HEK293 (cell line): Measurements from ENCODE around the gene FRMD4A.

ENCODE experiments used
- CTCF ChIA-PET: fragments of 350-600 bp; formaldehyde crosslinking; extraction: SDS; loops from one replicate; lab custom pipeline; 2021; ENCODE audit warnings: antibody characterized with exemption; lab: Yijun Ruan, JAX
- POLR2A ChIA-PET: fragments of 300-600 bp; formaldehyde crosslinking; extraction: SDS; loops from one replicate; lab custom pipeline; 2020; ENCODE audit warnings: antibody characterized with exemption, inconsistent platforms; lab: Yijun Ruan, JAX
- H3K27ac ChIP-seq: fragments of 200-500 bp; sonication (Bioruptor generic); 2 replicates; pipeline ENCODE4 v1.5.1; 2014; ENCODE audit warnings: low read depth, low read length, control low read depth, inconsistent platforms; ENCODE audit errors: extremely low read depth
- H3K36me3 ChIP-seq, 2 experiments: fragments of 200-500 bp in 1 of 2; sonication (Bioruptor generic) in 1 of 2; 1 replicate in 1 of 2; 2 replicates in 1 of 2; pipeline ENCODE4 v1.5.1; 2014 to 2017; ENCODE audit warnings: inconsistent platforms in 2 of 2, low read length in 2 of 2; ENCODE audit not compliant: control insufficient read depth in 2 of 2, insufficient read depth in 1 of 2
- H3K4me1 ChIP-seq: fragments of 200-500 bp; sonication (Bioruptor generic); 2 replicates; pipeline ENCODE4 v1.5.1; 2014; ENCODE audit warnings: mild to moderate bottlenecking, low read length, inconsistent platforms; ENCODE audit not compliant: control insufficient read depth, insufficient read depth
- H3K4me3 ChIP-seq: 2 replicates; pipeline ENCODE4 v1.5.1; 2011; ENCODE audit warnings: low read depth, mild to moderate bottlenecking, control low read depth, low read length, moderate library complexity
- H3K9me3 ChIP-seq: fragments of 200-500 bp; sonication (Bioruptor generic); 2 replicates; pipeline ENCODE4 v1.5.1; 2014; ENCODE audit warnings: low read depth, low read length, inconsistent platforms; ENCODE audit not compliant: control insufficient read depth, insufficient read depth
- EGR2 ChIP-seq: fragments of 450-650 bp; formaldehyde crosslinking; IDR thresholded peaks from 2 replicates; pipeline ENCODE4 v1.5.1; 2016; ENCODE audit warnings: low read depth, missing biosample characterization, missing genetic modification characterization
- ZNF350 ChIP-seq: fragments of 450-650 bp; formaldehyde crosslinking; IDR thresholded peaks from 2 replicates; pipeline ENCODE4 v1.5.0; 2017; ENCODE audit warnings: missing biosample characterization, mild to moderate bottlenecking, missing genetic modification characterization
- ZNF366 ChIP-seq: fragments of 450-650 bp; formaldehyde crosslinking; conservative IDR thresholded peaks from 2 replicates; pipeline ENCODE4 v1.5.1; 2016; ENCODE audit warnings: missing biosample characterization, missing genetic modification characterization
- ZSCAN30 ChIP-seq: fragments of 450-650 bp; IDR thresholded peaks from 2 replicates; pipeline ENCODE4 v1.5.1; 2018; ENCODE audit warnings: missing biosample characterization, mild to moderate bottlenecking, missing genetic modification characterization, moderate library complexity
- TF ChIP-seq, protein P1 (sequence below): fragments of 450-650 bp; formaldehyde crosslinking; IDR thresholded peaks from 2 replicates; pipeline ENCODE4 v1.5.1; 2016; ENCODE audit warnings: missing biosample characterization, missing genetic modification characterization
- TF ChIP-seq, protein P2 (sequence below): fragments of 450-650 bp; formaldehyde crosslinking; IDR thresholded peaks from 2 replicates; pipeline ENCODE4 v1.5.1; 2017; ENCODE audit warnings: missing biosample characterization, missing genetic modification characterization
- TF ChIP-seq, protein P3 (sequence below): fragments of 450-650 bp; formaldehyde crosslinking; IDR thresholded peaks from 2 replicates; pipeline ENCODE4 v1.5.1; 2016; ENCODE audit warnings: missing biosample characterization, missing genetic modification characterization
- TF ChIP-seq, protein P4 (sequence below): fragments of 450-650 bp; formaldehyde crosslinking; IDR thresholded peaks from 2 replicates; pipeline ENCODE4 v1.5.1; 2016; ENCODE audit warnings: missing biosample characterization, missing genetic modification characterization
- TF ChIP-seq, protein P5 (sequence below): fragments of 450-650 bp; formaldehyde crosslinking; IDR thresholded peaks from 2 replicates; pipeline ENCODE4 v1.5.1; 2017; ENCODE audit warnings: missing biosample characterization, missing genetic modification characterization

Gene FRMD4A

DNA sequence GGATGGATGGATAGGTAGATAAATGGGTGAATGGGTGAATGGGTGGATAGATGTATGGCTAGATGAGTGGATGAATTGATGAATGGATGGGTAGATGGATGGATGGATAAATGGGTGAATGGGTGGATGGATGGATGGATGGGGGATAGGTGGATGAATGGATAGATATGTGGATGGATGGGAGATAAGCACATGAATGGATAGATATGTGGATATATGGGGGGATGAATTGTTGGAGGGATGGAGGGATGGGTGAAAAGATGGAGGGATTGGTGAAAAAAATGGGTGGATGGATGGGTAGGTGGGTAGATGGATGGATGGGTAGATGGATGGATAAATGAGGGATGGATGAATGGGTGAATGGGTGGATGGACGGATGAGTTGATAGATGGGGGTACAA, 196.4 kb downstream of the FRMD4A start:
- ChIA-PET CTCF (no interaction called here), POLR2A (no interaction called here)
- Histone ChIP-seq H3K4me3 (no peak overlapping the region), H3K36me3 (no peaks in the 10 kb centered on the region), H3K27ac (no peak overlapping the region), H3K4me1 (no peaks in the 10 kb centered on the region), H3K9me3 (no peaks in the 10 kb centered on the region)
- TF ChIP-seq ZNF366 (tag by site-specific recombination) = peak; percentile 93
- TF ChIP-seq, protein P1, sequence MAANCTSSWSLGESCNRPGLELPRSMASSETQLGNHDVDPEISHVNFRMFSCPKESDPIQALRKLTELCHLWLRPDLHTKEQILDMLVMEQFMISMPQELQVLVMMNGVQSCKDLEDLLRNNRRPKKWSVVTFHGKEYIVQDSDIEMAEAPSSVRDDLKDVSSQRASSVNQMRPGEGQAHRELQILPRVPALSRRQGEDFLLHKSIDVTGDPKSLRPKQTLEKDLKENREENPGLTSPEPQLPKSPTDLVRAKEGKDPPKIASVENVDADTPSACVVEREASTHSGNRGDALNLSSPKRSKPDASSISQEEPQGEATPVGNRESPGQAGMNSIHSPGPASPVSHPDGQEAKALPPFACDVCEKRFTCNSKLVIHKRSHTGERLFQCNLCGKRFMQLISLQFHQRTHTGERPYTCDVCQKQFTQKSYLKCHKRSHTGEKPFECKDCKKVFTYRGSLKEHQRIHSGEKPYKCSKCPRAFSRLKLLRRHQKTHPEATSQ (tag by site-specific recombination) = no peak

DNA sequence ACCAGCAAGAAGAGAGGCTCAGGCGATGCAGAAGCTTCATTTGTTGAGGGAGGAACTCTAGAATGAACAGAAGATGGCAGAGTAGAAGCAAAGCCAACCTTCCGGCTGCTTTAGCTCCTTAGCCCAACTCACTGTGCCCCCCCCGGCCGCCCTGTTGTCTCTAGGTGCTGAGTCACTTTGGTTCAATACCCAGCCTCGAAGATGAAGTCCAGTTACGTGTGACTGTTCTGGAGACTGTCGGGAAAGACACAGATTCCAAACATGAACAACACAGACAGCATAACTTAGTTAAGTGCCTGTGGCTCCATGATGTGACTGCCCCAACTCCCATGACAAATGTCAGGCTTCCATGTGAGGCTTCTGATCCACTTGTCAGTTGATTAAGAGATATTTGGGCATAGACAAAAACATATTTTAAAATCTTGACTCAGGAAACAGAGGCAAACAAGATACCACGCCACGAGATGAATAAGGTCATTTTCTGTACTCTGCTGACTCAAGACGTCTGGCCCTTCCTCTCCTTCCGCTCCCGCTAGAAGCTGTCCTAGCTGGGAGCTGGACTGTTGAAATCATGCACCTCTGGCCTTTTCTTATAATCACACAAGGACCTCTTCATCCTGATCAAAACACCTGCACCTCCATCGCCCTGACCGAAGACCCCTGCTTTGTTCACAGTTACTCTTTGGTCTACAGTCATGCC, 199.3 kb downstream of the FRMD4A start:
- Histone ChIP-seq H3K36me3 (no peaks in the 10 kb centered on the region), H3K9me3 (no peaks in the 10 kb centered on the region), H3K4me3 (no peak overlapping the region), H3K27ac (no peak overlapping the region), H3K4me1 (no peaks in the 10 kb centered on the region)
- no peak for TF ChIP-seq EGR2 (tag by site-specific recombination)
- TF ChIP-seq ZNF350 (tag by site-specific recombination) = no peak
- TF ChIP-seq, protein P2, sequence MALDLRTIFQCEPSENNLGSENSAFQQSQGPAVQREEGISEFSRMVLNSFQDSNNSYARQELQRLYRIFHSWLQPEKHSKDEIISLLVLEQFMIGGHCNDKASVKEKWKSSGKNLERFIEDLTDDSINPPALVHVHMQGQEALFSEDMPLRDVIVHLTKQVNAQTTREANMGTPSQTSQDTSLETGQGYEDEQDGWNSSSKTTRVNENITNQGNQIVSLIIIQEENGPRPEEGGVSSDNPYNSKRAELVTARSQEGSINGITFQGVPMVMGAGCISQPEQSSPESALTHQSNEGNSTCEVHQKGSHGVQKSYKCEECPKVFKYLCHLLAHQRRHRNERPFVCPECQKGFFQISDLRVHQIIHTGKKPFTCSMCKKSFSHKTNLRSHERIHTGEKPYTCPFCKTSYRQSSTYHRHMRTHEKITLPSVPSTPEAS (tag by site-specific recombination) = no peak
- ChIA-PET POLR2A (no interaction called here), CTCF (no interaction called here)

DNA sequence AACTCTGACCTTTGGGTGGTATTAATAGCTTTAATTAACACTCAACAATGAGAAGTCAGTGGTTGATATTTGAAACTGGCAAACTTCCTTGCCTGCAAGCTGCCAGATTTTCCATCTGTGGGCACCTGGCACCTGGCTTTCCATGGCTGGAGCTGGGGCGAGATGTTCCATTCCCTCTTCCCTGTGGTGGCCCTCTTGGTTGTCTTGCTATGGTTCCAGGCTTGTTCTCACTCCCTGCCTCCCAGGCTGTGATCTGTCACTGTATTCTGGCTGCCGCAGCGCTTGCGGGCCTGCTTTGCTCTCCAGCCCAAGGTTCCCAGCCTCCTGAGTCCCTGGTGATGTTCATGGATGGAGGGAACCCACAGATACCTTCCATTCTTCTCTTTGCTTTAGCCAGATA, 201.0 kb downstream of the FRMD4A start:
- TF ChIP-seq ZSCAN30 (tag by site-specific recombination) = no peak
- TF ChIP-seq, protein P3, sequence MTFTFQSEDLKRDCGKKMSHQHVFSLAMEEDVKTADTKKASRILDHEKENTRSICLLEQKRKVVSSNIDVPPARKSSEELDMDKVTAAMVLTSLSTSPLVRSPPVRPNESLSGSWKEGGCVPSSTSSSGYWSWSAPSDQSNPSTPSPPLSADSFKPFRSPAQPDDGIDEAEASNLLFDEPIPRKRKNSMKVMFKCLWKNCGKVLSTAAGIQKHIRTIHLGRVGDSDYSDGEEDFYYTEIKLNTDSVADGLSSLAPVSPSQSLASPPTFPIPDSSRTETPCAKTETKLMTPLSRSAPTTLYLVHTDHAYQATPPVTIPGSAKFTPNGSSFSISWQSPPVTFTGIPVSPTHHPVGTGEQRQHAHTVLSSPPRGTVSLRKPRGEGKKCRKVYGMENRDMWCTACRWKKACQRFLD (tag by site-specific recombination) = no peak
- TF ChIP-seq, protein P4, sequence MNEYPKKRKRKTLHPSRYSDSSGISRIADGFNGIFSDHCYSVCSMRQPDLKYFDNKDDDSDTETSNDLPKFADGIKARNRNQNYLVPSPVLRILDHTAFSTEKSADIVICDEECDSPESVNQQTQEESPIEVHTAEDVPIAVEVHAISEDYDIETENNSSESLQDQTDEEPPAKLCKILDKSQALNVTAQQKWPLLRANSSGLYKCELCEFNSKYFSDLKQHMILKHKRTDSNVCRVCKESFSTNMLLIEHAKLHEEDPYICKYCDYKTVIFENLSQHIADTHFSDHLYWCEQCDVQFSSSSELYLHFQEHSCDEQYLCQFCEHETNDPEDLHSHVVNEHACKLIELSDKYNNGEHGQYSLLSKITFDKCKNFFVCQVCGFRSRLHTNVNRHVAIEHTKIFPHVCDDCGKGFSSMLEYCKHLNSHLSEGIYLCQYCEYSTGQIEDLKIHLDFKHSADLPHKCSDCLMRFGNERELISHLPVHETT (tag by site-specific recombination) = no peak
- TF ChIP-seq, protein P5, sequence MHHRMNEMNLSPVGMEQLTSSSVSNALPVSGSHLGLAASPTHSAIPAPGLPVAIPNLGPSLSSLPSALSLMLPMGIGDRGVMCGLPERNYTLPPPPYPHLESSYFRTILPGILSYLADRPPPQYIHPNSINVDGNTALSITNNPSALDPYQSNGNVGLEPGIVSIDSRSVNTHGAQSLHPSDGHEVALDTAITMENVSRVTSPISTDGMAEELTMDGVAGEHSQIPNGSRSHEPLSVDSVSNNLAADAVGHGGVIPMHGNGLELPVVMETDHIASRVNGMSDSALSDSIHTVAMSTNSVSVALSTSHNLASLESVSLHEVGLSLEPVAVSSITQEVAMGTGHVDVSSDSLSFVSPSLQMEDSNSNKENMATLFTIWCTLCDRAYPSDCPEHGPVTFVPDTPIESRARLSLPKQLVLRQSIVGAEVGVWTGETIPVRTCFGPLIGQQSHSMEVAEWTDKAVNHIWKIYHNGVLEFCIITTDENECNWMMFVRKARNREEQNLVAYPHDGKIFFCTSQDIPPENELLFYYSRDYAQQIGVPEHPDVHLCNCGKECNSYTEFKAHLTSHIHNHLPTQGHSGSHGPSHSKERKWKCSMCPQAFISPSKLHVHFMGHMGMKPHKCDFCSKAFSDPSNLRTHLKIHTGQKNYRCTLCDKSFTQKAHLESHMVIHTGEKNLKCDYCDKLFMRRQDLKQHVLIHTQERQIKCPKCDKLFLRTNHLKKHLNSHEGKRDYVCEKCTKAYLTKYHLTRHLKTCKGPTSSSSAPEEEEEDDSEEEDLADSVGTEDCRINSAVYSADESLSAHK (tag by site-specific recombination) = no peak
- H3K9me3 ChIP-seq = no peaks in the 10 kb centered on the region
- POLR2A ChIA-PET = no interaction called here
- no peak overlapping the region for H3K27ac ChIP-seq
- no peak overlapping the region for H3K4me3 ChIP-seq
- CTCF ChIA-PET = no interaction called here
- no peaks in the 10 kb centered on the region for H3K36me3 ChIP-seq
- no peaks in the 10 kb centered on the region for H3K4me1 ChIP-seq
